ENCODE measurements around the gene CEP350.

Gene CEP350

DNA sequence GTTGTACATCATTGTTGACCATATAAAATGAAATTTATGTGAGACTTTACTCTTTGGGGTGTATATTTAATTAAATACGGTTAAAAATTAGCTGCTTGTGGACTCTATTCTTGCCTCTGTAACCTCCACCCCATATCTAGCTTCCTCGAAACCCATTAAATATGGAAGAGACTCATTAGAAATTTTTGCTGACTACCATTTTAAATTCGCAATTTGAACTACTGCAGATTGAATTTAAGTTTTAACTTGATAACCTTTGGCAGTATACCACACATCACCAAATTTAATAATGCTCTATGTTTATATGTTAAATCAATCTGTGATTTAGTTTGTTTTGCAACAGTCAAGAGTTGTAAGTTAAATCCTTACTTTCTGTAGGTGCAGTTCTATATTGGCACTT lies 111.5 kb downstream of the CEP350 start:
- DNase-seq = no peak

DNA sequence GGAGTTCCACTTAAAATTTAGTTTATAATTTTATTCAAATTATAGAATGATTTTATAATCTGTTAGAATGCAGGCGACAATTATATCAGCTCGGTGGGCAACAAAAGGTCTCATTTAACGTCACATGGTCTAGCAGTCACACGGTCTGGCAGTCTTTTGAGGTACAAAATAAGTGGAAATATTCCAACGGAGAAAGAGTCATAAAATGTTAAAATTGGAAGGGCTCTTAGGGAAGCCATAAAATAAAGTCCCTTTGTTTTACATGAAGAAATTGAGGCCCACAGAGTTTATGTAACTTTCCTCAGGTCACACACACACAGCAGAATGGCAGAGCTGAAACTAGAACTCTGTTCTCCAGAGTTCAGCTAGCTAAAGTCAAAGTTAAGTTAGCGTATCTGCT lies 115.7 kb downstream of the CEP350 start:
- DNase-seq = no peak

DNA sequence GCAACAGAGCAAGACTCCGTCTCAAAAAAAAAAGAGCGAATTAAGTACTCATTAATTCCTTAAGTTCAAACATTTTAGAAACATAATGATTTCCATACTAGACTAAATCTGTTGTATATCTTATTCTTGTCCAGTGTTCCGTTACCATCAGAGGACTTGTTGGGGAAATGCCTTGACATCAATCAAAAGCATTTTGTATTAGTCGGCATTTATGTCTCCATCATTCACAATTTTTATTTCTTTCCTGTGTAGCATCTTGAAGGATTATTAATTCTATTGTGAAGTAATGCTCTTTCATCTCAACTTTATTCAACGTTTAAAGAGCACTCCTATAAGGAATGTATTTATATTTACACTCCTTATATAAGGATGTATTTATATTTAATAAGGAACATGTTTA lies 117.1 kb downstream of the CEP350 start:
- DNase-seq = no peak

DNA sequence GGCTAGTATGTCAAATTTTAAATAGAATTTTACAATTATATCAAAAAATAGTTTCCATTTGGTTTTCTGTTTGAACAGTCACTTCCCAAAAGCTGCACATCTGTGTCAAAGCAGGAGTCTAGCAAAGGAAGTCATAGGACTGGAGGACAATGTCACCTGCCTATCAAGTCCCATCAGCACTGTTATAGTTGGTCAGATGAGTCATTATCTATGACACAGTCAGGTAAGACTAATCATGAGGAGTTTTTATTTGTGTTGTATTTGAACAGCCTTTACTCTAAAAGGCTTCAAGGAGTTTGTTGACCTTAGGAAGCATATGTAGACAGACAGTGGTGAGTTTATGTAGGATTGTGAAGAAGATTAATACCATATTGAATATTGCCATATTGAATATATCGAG lies 125.8 kb downstream of the CEP350 start:
- no peak for DNase-seq

DNA sequence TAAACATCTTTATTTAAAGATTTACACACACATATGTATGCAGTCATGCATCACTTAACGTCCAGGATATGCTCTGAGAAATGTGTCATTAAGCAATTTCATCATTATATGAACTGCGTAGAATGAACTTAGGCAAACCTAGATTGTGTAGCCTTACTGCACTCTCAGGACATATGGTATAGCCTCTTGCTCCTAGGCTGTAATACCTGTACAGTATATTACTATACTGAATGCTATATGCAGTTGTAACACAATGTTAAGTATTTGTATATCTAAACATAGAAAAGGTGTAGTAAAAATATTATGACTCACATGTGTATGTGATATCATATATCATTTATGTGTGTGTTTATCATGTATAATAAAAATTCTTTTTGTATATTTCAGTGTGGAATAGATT lies 126.9 kb downstream of the CEP350 start:
- DNase-seq = no peak

DNA sequence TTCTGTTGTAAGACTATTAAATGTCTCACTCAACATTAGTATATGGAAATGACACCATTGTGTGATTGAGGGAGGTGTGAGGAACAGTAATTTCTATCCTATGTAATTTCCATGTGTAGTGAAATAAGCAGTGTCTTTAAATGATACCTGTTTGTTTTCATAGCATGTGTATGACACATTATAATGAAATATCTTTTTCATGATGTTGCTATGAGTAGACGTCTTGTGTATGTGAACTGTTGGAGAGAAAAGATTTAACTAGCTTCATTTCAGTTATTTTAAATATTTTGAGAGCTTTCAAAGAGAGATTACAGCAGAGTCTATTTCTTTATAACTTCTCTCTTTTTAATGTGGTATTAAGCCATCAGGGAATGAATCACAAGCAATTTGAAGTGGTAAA lies 128.6 kb downstream of the CEP350 start:
- DNase-seq = no peak

DNA sequence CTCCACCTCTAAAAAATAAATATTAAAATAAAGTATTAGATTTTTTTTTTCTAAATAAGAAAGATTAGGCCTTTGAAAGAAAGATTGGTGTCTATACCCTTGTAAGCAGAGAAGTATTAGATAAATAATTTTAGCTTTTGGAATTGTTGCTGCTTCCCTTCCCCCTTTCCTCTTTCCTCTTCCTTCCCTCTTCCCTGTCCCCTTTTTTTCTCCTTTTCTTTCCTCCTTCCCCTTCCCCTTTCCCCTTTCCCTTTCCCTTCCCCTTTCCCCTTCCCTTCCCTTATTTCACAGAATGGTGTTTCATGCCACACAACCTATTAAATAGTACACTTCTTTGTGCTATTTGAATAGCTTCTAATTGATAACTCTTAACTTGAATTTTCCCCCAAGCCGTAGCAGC lies 130.3 kb downstream of the CEP350 start:
- no peak for DNase-seq

DNA sequence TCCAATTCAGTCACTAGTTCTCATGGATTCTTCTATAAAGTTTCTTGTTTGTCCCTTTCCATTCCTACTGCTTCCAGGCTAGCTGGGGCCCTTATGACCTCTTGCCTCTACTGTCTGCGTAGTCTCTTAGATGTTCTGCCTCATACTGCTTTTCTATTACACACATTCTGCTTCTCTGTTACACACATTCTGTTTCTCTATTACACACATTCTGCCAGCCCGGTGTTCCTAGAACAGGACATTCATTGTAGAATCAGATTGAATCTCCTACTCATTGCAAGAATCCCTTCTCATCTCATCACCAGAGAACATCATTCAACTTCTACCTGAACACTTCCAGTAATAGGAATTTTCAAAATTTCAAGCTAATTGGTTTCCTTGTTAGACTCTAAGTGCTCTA lies 130.7 kb downstream of the CEP350 start:
- DNase-seq = no peak

DNA sequence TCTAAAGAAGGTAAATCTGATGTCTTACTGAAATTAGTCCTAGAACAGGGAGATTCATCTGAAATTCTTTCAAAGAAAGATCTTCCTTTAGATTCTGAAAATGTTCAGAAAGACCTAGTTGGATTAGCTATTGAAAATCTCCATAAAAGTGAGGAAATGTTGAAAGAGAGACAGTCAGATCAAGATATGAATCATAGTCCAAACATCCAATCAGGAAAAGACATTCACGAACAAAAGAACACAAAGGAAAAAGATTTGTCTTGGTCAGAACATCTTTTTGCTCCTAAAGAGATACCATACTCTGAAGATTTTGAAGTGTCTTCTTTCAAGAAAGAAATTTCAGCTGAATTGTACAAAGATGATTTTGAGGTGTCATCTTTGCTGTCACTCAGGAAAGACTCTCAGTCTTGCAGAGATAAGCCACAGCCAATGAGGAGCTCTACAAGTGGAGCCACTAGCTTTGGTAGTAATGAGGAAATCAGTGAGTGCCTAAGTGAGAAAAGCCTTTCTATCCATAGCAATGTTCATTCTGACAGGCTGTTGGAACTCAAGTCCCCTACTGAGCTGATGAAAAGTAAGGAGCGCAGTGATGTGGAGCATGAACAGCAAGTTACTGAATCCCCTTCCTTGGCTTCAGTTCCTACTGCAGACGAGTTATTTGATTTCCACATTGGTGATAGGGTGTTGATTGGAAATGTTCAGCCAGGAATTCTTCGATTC lies 138.5 kb downstream of the CEP350 start:
- no peak for DNase-seq

DNA sequence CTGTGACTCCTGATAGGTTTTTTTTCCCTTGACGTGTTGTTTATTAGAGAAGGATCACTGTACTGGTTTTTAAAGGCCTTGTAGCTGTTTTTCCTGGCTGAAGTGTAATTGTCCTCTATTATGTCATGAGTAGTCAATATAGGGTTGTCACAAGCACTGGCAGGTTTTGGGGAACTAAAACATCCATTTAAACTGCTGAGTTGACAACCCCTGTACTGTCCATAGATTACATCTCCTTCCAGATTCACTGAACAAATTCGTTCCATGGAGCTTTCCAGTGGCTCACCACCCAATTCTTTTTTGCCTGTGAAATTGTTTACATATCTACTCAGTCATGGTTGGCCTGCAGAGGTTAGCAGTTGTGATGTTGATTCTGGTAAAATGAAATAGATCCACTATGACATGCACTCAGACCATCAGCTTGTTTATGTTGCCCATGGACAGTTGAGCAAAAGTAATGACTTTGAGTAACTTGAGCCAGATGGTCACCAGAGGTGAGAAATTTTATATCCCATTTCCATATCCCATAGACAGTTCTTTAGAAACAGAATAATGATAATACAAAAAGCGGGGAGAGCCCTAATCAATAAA lies 140.2 kb downstream of the CEP350 start:
- no peak for DNase-seq

DNA sequence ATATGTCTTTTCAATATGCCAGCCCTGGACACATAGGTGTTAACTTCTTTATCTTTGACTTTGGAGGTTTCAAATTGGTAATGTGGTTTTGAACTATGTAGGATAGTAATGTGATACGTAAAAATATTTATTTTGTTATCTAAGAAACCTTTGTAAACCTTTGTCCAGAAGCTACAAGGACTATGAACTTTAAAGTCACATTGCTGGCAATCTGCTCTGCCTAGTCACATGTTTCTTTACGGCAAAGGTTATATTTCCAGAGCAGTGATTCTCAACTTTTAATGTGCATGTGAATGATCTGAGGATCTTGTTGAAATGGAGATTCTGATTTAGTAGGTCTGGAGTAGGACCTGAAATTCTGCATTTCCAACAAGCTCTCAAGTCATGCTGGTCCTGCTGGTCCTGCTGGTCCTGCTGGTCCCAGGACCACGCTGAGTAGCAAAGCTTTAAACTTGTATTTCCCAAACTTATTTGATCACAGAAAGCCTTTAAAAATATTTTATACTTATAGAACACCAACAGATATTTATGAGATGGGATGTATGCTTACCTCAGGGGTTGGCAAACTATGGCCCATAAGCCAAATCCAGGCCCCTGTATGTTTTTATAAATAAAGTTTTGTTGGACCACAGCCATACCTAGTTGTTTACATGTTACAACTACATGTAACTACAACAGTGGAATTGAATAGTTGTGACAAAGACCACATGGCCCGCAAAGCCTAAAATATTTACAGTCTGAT lies 142.1 kb downstream of the CEP350 start:
- no peak for DNase-seq

DNA sequence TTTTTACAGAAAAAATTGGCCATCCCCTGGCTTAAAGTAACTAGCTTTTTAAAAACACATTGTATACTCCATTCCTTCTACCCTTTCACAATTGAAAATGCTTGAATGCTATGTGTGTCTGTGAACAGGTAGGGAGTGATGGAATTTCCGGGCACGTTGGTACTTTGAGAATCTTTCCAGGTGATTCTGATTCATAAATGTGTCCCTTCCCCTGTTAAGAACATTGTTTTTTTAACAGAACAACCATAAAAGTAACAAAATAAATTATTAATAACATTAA lies 142.7 kb downstream of the CEP350 start:
- DNase-seq = no peak

DNA sequence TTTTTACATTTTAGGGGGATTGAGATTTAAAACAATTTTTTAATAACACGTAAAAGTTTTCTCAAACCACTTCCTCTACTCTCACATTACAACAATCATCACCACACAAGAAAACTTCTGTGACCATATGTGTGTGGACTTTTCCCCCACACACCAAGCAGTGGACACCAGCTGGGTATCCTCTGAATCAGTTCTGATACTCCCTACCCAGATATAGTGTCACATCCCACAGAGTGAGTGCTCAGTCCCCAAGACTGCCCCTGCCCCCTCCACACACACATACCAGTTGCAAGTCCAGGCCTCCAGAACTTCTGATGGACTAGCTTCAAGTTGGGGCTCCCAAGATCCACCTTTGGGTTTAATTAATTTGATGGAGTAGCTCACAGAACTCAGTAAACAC lies 146.8 kb downstream of the CEP350 start:
- DNase-seq = no peak

DNA sequence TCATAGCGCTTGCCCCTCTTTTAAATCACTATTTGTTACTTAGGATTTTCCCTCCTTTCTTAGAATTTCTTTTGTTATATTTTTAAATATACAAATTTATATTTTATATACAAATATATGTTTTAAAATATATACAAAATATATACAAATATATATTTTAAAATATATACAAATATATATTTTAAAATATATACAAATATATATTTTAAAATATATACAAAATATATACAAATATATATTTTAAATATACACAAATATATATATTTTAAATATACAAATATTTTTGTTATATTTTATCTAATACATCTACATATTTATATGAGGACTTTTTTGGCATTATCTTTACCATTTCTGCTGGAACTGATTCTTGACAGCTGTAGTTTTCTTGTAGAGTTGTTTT lies 149.2 kb downstream of the CEP350 start:
- no peak for DNase-seq

DNA sequence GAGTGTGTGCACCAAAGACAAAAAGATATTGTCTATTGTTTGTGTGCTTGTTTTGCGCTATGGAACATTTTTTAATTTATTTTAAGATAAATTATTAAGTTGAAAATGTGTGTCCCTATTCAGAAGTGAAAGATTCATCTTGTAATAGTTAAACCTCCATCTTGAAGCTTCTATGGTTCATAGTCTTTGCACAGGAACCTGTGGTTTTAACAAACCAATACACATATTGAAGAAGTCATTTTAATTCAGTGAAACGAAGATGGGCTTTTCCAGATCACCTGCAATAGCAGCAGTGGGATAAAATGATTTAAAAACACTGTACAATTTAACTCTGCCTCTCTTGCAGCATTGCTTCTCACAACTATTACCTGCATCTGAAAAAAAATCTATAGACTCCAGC lies 157.5 kb downstream of the CEP350 start:
- no peak for DNase-seq

DNA sequence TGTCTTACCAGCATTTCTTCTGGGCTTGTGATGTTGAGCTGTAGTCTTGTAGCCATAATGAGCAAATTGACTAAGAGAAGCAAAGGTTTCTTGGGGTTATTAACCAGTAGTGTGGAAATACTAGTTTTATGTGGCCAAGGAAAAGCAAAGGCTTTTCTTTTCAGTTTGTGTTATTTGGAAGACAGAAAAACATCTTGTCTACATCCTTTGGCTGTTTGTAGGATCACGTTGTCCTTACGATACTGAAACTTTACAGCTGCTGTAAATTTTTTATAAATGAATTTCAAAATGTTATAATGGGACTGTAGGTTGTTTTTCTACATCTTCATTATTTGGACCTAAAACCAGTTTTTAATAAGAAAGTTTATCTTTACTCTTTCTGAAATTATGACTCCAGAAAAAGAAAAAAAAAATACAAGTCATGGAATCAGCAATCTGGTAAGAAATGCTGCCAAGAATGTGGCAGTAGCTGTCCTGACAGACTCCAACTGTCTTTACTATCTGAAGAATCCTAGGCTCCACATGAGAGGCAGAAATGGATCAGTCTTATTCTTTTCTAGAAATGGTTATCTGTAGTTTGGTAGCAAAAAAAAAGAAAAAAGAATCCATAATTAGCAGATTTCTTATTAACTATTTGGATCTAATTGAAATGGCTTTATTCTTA lies 158.5 kb downstream of the CEP350 start:
- no peak for DNase-seq

DNA sequence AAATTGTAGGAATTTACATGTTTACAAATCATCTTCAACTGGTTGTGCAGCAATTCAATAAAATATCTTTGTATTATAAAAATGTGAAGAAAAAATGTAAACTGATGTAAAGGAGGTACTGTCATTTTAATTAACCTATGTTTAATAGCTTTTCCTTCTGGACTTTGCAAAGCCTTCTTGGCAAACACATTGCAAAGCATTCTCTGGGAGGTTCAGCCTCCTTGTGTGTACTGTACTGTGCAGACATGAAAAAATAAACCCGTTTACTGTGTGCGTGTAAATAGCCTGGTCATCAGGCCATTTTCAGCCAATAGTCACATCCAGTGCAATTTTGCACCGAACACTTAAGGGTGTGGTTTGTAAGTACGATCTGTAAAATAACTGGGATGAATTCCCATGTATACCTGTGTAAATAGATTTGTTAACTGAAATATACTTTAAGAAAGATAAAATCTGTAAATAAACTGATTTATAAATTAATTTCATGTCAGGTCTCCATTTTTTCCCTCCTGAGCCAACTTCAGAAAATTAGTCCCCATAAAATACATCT lies 159.9 kb downstream of the CEP350 start:
- no peak for DNase-seq

DNA sequence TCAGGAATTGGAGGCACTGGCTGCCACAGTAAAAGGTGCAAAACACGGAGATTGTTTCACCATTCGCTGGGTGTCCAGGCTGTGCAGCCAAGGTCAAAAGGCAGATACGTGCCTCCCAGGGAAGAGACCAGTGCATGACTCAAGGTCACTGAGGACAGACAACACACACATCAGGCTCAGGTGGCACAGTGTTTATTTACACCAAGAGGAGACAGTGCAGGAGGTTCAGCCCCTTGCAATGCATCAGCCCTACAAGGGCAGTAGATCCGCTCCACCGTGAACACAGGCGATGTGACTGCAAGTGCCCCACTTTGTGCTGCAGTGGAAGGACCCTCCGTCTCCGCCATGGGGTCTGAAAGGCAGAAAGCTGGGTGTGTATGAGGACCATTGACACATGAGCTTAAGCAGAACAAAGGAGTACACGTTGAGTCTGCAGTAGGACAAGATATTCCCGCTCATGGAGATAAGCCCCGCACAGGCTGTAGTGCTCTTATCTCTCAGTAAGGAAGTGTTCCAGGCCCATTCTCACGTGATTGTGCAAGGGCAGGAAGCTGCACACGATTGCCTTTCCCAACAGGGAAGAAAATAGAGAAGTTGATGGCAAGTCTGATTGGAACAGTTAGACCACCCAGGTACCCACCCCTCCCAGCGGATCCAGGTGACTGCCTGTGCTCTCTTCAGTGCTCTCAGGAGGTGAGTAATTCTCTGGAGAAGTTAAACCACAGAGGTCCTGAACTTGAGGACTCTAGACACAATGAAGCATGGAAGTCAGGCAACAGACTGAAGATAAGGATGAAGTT lies 162.6 kb downstream of the CEP350 start:
- DNase-seq = no peak

DNA sequence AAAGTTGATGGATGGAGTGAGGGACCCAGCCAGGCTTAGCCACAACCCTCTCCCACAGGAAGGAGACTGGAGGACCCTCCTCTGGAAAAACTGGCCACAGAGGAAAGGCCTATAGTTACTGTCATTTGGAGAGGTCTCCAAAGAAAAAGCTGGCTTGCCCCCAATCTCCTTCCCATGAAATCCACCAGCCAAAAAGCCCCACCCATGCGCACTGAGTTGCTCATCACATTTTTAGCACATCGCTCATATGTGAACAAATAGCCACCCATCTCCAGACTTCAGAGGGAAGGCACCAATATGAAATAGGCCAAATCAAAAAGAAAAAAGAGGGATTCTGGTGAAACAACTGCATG lies 163.1 kb downstream of the CEP350 start:
- DNase-seq = no peak

DNA sequence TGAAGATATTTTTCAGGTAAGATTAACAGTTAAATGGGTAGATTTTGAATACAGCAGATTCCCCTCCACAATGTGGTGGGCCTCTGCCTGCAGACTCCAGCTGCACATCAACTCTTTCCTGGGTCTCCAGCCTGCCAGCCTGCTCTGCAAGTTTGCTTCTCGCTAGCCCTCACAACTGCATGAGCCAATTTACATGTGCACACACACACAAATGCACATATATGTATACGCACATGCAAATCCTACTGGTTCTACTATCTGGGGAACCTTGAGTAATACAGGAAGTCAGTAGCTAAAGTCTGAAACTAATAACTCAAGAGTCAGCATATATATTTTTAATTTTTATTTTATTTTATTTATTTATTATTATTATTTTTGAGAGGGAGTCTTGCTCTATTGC lies 165.2 kb downstream of the CEP350 start:
- DNase-seq = no peak

DNA sequence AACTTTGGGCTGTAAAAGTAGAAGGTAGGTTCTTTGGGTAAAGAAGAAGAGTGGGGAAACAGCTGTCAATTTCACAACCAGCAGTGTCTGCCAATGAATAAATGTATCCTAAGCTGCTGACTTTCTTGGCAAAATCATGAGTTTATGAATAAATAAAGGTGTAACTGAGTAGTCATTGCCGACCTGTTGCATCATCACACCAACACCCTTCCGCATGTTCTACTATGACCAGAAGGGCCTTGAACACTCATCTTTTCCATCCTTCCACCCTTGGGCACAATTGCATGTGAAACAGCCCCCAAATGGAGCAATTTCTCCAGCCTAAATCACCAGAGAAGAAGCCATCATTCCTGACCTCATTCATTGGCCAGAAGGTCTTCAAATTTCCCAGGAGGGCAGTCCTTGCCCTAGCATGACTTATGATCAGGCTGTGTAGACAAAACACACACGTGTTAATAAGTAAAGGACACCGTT lies 168.9 kb downstream of the CEP350 start:
- DNase-seq = no peak

DNA sequence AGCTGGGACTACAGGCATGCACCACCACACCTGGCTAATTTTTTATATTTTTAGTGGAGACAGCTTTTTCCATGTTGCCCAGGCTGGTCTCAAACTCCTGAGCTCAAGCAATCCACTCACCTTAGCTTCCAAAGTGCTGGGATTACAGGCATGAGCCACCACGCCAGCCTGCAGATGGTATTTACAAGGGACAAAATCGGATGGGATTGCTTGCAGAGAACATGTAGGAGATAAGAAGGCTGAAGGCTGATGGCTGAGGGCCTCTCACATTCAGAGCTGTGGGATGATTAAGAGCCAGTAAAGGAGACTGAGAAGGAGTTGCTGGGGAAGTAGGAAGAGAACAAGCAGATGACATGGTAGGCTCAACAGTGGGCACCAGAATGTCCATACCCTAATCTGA lies 176.0 kb downstream of the CEP350 start:
- no peak for DNase-seq

DNA sequence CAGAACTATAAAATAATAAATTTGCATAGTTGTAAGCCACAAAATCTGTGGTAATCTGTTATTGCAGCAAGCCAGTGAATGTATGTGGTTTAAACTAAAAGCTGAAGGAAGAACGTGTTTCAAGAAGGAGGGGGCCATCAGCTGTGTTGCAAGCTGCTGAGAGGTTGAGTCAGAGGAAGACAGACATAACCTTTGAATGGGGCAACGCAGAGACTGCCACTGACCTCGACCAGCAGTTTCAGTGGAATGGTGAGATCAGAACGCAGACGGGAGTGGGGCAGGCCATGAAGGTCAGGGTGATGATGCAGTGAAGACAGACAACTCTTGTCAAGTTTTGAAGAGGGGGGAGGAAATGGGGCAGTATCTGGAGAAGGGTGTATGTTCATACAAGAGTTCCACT lies 176.9 kb downstream of the CEP350 start:
- peak; percentile 19 for DNase-seq

Measured in stimulated activated CD4-positive, alpha-beta T cell treated with anti-CD3 and anti-CD28 coated beads, Interleukin-15, amount 100 ng/mL, for 24 hours (primary cell).